ENCODE data around the gene S100PBP.

S100PBP gene

GRCh38 chr1:32888677-32889420 lies 71.4 kb downstream of the S100PBP start:
- DNase-seq, result no peak

DNA sequence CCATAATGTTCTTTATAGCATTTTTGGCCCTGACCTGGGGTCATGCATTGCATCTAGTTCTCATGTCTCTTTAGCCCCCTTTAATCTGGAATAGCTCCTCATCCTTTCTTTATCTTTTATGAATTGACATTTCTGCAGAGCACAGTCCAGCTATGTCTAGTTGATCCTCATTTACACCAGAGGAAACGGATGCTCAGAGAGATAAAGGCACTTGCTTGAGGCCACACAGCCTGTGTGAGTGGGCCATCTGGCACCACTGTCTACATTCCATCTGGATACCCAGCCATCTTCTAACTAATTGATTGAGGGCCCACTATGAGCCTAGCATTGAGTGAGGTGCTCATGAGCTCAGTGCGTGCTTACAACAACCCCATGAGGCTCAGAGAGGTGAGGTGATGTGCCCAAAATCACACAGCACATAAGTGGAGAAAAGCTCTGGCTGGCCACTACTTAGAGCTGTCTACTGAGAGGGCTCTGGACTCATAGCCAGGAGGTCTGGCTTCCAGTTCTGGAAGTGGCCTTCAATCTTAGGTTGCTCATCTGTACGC lies 72.4 kb downstream of the S100PBP start:
- DNase-seq, result no peak

DNA sequence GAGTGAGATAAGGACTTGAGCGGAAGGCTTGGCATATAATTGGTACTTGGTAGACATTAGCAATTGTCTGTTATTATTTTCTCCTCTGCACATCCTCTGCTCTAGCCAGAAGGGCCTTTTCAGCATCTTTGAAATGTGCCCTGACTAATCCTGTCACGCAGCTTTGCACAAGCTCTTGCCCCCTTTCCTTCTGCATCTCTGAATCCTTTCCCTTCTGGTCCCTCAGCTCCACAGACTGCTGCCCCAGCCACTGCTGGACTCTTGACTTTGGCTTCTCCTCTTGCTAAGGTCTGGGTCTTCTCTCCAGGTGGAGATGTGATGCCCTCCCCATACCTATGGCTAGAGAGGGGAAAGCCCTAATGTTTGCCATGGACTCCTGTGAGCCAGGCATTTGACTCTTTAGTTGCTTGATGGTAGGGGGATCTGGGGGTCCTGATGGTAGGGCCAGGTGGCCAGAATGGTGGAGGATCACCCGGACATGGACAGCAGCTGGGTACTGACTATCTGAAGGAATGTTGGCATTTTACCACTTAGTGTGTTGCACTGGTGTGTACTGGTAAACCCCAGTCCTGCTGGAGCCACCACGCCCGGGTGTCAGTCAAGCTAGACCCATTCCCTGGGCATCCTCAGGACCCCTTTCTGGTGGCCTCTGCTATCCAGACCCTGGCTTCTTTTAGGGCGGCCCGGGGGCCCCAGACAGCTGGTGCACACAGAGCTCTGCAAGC lies 73.2 kb downstream of the S100PBP start:
- no peak for DNase-seq

DNA sequence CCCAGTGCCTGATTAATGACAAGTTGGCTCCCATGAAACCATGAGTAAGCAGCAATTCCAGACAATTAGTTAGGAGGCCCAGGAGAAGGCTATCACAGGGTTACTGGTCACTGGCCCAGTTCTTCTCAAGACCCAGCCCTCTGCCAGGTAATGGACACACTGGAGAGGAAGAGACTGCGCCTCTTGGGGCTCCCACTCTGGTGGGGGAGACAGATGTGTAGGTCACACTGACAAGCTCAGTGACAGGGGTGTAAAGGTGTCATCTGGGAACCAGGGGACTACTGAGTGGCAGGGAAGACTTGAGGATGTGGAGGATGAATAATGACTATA lies 73.8 kb downstream of the S100PBP start:
- no peak for DNase-seq

DNA sequence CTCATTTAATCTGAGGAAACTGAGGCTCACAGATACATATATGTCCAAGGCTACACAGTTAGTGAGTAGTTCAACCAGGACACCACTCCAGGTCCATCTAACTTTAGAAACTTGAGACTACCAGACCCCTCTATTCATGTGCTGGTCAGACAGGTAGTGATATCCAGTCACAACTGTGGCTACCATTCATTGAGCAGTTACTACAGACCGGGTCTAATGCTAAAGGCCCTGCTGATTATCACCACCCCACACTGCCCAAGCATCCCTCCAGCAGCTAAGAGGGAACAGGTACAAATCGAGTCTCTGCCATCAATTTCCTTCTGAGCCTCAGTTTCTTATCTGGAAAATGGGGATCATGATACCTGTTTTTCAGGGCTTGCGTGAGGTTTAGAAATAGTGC lies 74.2 kb downstream of the S100PBP start:
- DNase-seq, result no peak

- DNase-seq, result no peak
Measured at GRCh38 chr1:32892368-32893197, 75.1 kb downstream of the S100PBP start.

GRCh38 chr1:32893198-32894018 lies 76.0 kb downstream of the S100PBP start:
- DNase-seq, result no peak

DNA sequence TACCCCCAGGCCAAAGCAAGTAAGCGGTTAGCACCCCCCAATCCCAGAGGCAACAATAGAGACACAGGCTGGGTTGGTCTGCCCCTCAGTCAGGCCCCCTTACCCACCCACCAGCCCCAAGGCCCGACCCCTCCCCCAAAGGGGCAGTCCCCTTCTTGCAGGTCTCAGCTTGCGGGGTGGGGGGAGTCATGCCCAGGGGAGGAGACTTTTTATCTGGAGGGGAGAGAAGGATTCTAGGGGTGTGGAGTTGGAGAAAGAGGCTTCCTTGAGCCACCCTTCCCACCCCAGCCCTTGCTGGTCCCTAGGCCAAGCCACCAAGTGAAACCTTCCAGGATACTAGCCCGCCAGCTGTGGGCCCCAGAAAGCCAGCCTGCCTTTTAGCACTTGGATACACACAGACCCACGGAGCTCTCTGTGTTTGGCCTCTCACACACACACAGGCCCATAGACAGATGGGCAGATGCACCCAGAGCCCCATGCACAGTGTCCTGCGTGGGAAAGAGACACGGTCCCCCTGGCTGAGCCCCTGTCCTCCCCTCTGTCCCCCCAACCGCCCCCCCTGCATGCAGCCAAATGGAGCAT lies 76.7 kb downstream of the S100PBP start:
- DNase-seq, result no peak

DNA sequence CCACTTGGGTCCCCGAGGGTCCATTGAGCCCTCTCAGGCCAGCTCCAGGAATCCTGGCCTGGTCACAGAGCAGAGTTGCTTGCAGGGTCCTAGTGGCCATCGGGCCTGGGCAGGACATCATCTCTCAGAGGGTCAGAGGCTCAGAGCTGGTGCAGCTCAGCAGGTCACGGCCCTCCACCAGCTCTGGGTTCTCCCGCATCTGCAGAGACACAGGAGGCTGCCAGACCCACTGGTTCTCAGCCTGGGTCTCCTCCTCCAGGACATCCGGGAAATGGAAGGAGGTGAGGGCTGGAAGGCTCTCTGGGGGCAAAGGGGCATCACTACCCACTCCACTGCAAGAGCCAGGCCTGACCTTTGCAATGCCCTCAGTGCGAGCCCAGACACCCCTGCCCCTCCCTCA lies 77.2 kb downstream of the S100PBP start:
- no peak for DNase-seq

DNA sequence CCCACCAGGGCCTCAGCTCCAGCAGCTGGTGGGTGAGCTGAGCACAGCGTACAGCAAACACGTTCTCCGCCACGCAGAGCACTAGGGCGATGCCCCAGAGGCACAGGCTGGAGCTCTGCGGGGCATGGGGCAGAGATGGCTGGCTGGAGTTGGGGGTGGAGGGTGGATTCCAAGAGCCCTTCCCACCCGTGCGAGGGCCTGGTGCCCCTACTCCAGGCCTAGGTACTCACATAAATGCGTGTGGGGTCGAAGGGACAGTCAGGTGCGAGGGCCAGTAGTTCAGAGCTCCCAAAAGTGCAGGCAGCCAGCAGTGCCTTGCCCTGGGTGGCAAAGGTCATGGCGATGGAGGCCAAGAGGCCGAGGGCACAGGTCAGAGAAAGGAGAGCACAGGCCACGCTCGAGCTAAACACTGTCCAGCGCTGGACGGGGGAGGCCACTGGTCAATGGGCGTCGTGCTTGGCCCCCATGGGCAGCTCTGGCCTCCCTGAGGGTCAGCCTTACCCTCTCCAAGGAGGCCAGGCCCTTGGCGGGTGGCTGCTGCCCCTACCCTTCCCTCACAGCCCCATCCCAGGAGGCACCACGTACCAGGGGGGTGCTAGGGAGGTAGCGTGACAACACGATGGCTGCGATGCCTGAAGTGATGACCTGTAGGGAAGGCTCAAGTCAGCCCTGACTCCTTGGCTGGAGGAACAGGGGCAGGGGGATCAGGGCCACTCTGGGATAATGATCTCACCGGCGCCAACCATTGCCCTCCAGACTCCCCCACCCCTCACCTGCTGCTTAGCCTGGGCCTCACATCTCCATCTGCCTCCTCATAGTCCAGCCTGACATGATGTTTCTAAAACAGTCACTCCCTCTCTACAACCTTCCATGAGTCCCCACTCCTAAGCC lies 78.1 kb downstream of the S100PBP start:
- no peak for DNase-seq

DNA sequence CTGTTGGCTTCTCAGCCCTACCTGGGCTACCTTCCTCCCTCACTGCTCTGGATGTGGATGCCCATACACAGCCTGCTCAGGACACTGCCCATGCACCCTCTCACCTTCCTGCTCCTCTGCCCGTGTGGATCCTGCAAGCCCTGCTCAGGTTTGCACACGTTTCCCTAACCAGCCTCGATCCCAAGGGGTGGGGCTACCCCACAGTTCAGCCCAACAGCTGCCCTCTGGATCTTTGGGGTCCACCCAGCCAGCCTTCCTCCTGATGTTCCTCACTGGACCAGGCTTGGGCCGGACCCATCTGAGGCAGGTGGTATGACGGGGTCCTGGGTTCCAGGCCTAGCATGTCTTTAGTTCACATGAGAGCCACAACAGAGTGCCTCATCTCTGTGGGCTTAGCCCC lies 79.0 kb downstream of the S100PBP start:
- no peak for DNase-seq

- no peak for DNase-seq
Measured at GRCh38 chr1:32897082-32898049, 79.9 kb downstream of the S100PBP start.

DNA sequence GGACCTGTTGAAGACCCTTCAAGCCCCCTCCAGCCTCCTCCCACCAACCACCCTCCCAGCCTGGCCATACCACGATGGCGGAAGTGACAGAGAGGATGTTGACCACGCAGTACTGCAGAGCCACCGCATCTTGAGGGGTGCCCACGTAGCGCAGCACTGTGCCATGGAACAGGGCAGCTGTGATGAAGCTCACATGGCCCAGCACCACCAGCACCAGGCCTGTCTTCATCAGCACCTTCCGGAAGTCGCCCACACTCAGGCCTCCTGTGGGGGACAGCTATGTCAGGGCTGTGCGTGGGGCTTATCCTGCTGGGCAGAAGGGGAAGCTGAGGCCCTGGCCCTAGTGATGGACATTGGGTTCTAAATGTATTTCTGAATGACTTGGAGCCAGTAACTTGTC lies 80.6 kb downstream of the S100PBP start:
- DNase-seq, result no peak

GRCh38 chr1:32898958-32899357 lies 81.5 kb downstream of the S100PBP start:
- DNase-seq, result no peak

DNA sequence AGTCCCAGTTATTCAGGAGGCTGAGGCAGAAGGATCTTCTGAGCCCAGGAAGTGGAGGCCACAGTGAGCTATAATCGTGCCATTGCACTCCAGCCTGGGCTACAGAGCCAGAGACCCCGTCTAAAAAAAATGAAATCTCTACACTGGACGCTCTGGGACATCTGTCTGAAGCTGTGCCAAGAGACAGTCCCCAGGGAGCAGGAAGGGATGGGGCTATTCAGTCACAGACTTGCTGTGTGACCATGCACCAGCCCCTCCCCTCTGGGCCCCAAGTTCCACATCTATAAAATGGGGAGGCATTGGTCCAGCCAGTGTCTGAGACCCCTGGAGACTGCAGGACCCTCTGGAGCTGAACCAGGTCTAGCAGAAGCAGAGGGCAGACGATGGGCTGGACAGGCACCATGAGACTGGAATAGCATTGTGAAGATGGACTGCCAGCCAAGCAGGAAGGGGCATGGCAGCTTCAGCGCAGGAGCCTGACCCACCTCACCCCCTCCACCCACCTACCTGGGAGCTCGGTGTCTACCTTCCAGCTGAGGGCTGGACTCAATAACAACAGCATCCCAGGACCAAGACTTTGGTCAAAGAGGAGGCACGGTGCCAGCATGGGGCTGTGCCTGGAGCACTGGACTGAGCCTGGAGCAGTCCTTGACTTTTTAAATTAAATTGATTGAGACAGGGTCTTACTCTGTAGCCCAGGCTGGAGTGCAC lies 82.3 kb downstream of the S100PBP start:
- no peak for DNase-seq

GRCh38 chr1:32900371-32900955 lies 83.0 kb downstream of the S100PBP start:
- DNase-seq, result no peak

DNA sequence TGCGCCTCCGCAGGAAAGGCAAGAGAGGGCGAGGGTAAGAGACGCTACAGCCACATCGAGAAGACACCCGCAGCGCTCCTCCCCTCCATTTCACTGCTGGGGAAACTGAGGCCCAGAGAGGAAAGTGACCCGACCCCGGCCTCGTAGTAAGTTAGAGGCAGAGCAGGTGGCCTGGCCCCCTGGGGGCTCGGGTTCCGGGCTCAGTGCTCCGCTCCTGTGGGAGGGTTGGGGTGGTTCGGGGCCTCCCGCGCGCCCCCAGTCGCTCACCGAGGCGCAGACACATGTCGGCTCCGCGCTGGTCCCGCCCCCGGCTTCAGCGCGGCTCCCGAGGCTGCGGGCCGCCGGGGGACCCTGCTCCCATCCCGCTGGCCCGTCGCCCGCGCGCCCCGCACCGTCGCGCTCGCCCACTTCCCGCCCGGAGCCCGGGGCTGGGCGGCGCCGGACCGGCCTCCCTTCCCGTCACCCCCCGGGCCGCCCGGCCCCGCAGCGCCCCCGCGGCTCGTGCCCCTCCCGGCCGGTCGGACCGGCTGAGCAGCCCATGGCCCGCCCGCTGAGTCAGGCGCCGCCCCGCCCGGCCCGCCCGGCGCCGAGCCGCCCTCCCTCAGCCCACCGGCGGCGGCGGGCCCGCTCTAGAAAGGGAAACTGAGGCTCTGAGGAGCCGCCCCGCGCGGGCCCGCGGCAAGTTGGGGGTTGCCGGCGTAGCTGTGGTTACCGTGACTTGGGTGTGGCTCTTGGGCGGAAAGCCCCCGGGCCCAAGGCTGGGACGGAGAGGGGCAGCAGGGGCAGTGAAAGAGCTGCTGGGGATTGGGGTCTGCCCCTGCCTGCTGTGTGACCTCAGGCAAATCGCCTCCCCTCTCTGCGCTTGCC lies 83.7 kb downstream of the S100PBP start, which contains the start of gene TMEM54:
Gene TMEM54, minus strand, starts transcription at position 434 of the 867 bp plus-strand sequence. Its CDS starts 151 bp downstream, at position 283.
- DNase-seq, result no peak
